Hypothalamus (tissue), 51 donors: ENCODE data around the gene NFIB.

ENCODE experiments used
- DNase-seq, 51 donors: peaks; one replicate each; lab custom pipeline; 2025; lab: John Stamatoyannopoulos, UW

NFIB gene

GRCh38 chr9:14251154-14252071 is 62.5 kb downstream of the NFIB start:
- DNase-seq = peak in 42 of 51 donors; percentile 5 to 84 (median 46)

- DNase-seq = no peak
Observed at GRCh38 chr9:14250794-14251153, 63.2 kb downstream of the NFIB start.

- no peak for DNase-seq
Observed at GRCh38 chr9:14249527-14249926, 64.4 kb downstream of the NFIB start.

GRCh38 chr9:14248149-14248548 is 65.8 kb downstream of the NFIB start:
- DNase-seq = no peak

- no peak for DNase-seq
Observed at GRCh38 chr9:14247577-14247976, 66.4 kb downstream of the NFIB start.

- no peak for DNase-seq
Observed at GRCh38 chr9:14246951-14247350, 67.0 kb downstream of the NFIB start.

- DNase-seq = no peak
Observed at GRCh38 chr9:14245901-14246525, 67.9 kb downstream of the NFIB start.

- DNase-seq = no peak
Observed at GRCh38 chr9:14243514-14244042, 70.4 kb downstream of the NFIB start.

GRCh38 chr9:14242150-14242805 is 71.7 kb downstream of the NFIB start:
- DNase-seq = no peak

- no peak for DNase-seq
Observed at GRCh38 chr9:14240537-14240936, 73.4 kb downstream of the NFIB start.

- DNase-seq = no peak
Observed at GRCh38 chr9:14238518-14238917, 75.4 kb downstream of the NFIB start.

- no peak for DNase-seq
Observed at GRCh38 chr9:14238079-14238478, 75.9 kb downstream of the NFIB start.

- no peak for DNase-seq
Observed at GRCh38 chr9:14236591-14236990, 77.3 kb downstream of the NFIB start.

- DNase-seq = no peak
Observed at GRCh38 chr9:14232111-14232510, 81.8 kb downstream of the NFIB start.

- no peak for DNase-seq
Observed at GRCh38 chr9:14231196-14231990, 82.5 kb downstream of the NFIB start.

- DNase-seq = no peak
Observed at GRCh38 chr9:14228602-14229001, 85.3 kb downstream of the NFIB start.

GRCh38 chr9:14226855-14227532 is 86.9 kb downstream of the NFIB start:
- no peak for DNase-seq

GRCh38 chr9:14223081-14223480 is 90.9 kb downstream of the NFIB start:
- DNase-seq = no peak

GRCh38 chr9:14222149-14222835 is 91.6 kb downstream of the NFIB start:
- no peak for DNase-seq
